C4-2B (cell line): ENCODE measurements around the gene COL1A1.

ENCODE experiments used
- H3K27ac ChIP-seq: fragments of 450-650 bp; 2 replicates; pipeline ENCODE4 v1.5.1; 2017
- ZFX ChIP-seq: fragments of 450-650 bp; IDR thresholded peaks from 2 replicates; pipeline ENCODE4 v1.6.1; 2017
- TF ChIP-seq, protein P1 (sequence below): fragments of 450-650 bp; conservative IDR thresholded peaks from 2 replicates; pipeline ENCODE4 v1.5.1; 2017; ENCODE audit warnings: mild to moderate bottlenecking

COL1A1 gene

GRCh38 chr17:50203604-50204345 lies 2.3 kb upstream of the COL1A1 start:
- no peak for TF ChIP-seq ZFX
- TF ChIP-seq, protein P1, sequence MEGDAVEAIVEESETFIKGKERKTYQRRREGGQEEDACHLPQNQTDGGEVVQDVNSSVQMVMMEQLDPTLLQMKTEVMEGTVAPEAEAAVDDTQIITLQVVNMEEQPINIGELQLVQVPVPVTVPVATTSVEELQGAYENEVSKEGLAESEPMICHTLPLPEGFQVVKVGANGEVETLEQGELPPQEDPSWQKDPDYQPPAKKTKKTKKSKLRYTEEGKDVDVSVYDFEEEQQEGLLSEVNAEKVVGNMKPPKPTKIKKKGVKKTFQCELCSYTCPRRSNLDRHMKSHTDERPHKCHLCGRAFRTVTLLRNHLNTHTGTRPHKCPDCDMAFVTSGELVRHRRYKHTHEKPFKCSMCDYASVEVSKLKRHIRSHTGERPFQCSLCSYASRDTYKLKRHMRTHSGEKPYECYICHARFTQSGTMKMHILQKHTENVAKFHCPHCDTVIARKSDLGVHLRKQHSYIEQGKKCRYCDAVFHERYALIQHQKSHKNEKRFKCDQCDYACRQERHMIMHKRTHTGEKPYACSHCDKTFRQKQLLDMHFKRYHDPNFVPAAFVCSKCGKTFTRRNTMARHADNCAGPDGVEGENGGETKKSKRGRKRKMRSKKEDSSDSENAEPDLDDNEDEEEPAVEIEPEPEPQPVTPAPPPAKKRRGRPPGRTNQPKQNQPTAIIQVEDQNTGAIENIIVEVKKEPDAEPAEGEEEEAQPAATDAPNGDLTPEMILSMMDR, result no peak
- H3K27ac ChIP-seq, result no peak overlapping the region

DNA sequence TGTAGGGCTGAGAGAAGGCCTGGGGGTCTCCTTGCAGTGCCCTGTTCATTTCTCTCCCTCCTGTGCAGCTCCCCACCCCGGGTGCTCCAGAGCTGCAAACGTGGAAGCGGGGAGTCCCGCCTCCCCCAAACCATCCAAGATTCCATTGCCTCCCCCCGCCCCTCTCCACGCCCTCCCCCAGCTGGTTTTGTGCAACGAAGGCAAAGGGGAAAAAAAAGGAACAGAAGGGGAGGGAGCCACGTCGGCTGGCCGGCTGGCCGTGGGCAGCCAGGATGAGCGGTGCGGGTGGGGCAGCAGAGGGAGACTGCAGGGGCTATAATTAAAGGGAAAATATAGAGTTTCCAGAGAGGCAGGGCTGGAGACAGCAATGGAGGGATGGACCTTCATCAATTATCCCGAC lies 1.7 kb upstream of the COL1A1 start:
- TF ChIP-seq, protein P1, result no peak
- TF ChIP-seq ZFX, result no peak
- H3K27ac ChIP-seq, result no peak overlapping the region

- peak overlapping the region; percentile 62 for H3K27ac ChIP-seq
- TF ChIP-seq, protein P1, result peak; percentile 100
- no peak for TF ChIP-seq ZFX
Measured at GRCh38 chr17:50200457-50201275, 765 bp downstream of the COL1A1 start.

GRCh38 chr17:50199803-50200456 lies 1.5 kb downstream of the COL1A1 start:
- H3K27ac ChIP-seq, result peak overlapping the region; percentile 62
- no peak for TF ChIP-seq ZFX
- TF ChIP-seq, protein P1, result 0 out of 2 replicates have a peak, but pooled peaks have one; percentile 31

DNA sequence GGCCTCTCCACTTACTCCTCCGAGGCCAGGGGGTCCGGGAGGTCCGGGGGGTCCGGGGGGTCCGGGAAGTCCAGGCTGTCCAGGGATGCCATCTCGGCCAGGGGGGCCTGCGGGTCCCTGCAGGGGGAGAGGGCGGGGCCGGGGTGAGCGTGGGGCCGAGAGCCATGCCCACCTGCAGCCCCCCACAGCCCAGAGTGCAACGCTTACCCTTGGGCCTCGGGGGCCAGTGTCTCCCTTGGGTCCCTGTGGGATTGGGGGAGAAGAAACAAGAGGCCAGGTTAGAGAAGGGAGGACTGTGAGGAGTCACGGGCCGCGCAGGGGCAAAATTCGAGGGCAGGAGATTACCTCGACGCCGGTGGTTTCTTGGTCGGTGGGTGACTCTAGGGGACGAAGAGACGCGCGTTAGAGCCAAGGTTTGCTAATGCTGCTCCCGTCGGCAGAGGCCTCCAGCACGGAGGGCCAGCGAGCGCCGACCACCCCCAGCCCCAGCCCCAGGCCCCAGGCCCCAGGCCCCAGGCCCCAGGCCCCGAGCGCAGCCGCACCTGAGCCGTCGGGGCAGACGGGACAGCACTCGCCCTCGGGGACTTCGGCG lies 2.1 kb downstream of the COL1A1 start:
- TF ChIP-seq, protein P1, result no peak
- TF ChIP-seq ZFX, result no peak
- H3K27ac ChIP-seq, result peak overlapping the region; percentile 62

DNA sequence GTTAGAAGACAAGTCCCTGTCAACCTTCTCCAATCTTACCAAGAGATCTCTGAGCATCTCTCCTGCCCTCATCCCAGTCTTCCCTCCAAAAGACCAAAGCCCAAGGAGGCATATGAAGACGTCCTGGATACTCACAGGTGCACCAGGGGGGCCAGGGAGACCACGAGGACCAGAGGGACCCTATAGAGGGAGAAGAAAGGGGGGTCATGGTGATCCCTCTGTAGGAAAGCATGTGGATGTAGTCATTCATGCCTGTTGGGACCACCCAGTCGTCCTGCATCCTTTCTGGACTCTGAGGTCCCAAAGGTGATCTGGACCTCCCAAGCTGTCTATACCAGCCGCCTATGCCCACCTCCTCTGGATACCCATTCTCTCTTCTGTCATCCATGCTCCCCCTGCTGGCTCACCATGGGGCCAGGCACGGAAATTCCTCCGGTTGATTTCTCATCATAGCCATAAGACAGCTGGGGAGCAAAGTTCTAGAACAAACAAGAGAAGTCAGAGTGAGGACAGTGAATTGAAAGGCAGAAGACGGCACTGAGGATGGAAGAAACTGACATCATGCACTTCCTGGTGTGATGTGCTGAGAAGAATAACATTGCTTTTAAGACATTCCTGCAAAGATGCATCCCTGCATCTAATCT lies 3.3 kb downstream of the COL1A1 start:
- no peak overlapping the region for H3K27ac ChIP-seq
- no peak for TF ChIP-seq ZFX
- TF ChIP-seq, protein P1, result peak; percentile 78
